ENCODE results near the gene DNAJC30.

- TF ChIP-seq CTCF (IDR thresholded peaks at IDR 0.05; ENCODE audit: low read depth, low read length) (no peak), EZH2phosphoT487 (IDR thresholded peaks at IDR 0.05; ENCODE audit: low read depth) (no peak)
Observed at GRCh38 chr7:73652541-73652949, 30.7 kb downstream of the DNAJC30 start.

All from OCI-LY3 (cell line).